IMR-90 (cell line): Measurements from ENCODE around the gene ROCK1. TPM values are rescaled to one million over a fixed set of nuclear protein-coding genes. Genes with fewer than 3 reads are reported as not detected.

ENCODE experiments used
- ATAC-seq: fragments of 200-7000 bp; cut with Tn5 transposase; 2 replicates; pipeline ENCODE4 v1.9.1; 2020; ENCODE audit warnings: low read depth, mild to moderate bottlenecking, moderate library complexity
- BruUV-seq: library from RNA; stranded (reverse); fragments of 400-500 nt; replicated peaks from 2 replicates; lab custom pipeline; 2021; lab: Mats Ljungman, UMichigan
- CTCF ChIA-PET: fragments of 300-600 bp; formaldehyde crosslinking; extraction: SDS; loops from one replicate; lab custom pipeline; 2021; ENCODE audit warnings: antibody characterized with exemption; lab: Yijun Ruan, JAX
- POLR2A ChIA-PET: fragments of 300-600 bp; sonication (Branson Sonifier 250); formaldehyde crosslinking; loops from one replicate; lab custom pipeline; 2022; ENCODE audit warnings: antibody characterized with exemption; ENCODE audit not compliant: unreplicated experiment; lab: Charles Lee
- DNase-seq: peaks from one replicate; pipeline ENCODE4 v3.0.0; 2013
- H2AFZ ChIP-seq: replicated peaks from 2 replicates; pipeline ENCODE3; 2013; ENCODE audit warnings: low read length, mild to moderate bottlenecking; ENCODE audit not compliant: poor library complexity
- H2AK5ac ChIP-seq: 2 replicates; pipeline ENCODE4 v1.6.1; 2013; ENCODE audit warnings: low read depth, low read length, inconsistent platforms
- H2AK9ac ChIP-seq: replicated peaks from 2 replicates; pipeline ENCODE3; 2013; ENCODE audit warnings: mild to moderate bottlenecking, low read depth, low read length, moderate library complexity; ENCODE audit not compliant: poor library complexity
- H2BK120ac ChIP-seq: 2 replicates; pipeline ENCODE4 v1.6.1; 2013; ENCODE audit warnings: low read depth, low read length, inconsistent platforms
- H2BK15ac ChIP-seq: 3 replicates; pipeline ENCODE4 v1.6.1; 2013; ENCODE audit warnings: low read depth, low read length, inconsistent platforms
- H2BK20ac ChIP-seq: 2 replicates; pipeline ENCODE4 v1.6.1; 2013; ENCODE audit warnings: low read depth, mild to moderate bottlenecking, inconsistent platforms, low read length, moderate library complexity
- H2BK5ac ChIP-seq: 2 replicates; pipeline ENCODE4 v1.6.1; 2013; ENCODE audit warnings: mild to moderate bottlenecking, low read depth, low read length, inconsistent platforms; ENCODE audit not compliant: poor library complexity, severe bottlenecking
- H3K14ac ChIP-seq: replicated peaks from 2 replicates; pipeline ENCODE4 v1.6.1; 2013; ENCODE audit warnings: low read depth, low read length, inconsistent platforms
- H3K18ac ChIP-seq: 2 replicates; pipeline ENCODE4 v1.6.1; 2013; ENCODE audit warnings: low read depth, low read length, control low read depth
- H3K23ac ChIP-seq: 2 replicates; pipeline ENCODE4 v1.6.1; 2013; ENCODE audit warnings: low read depth, low read length, inconsistent platforms
- H3K27ac ChIP-seq: 2 replicates; pipeline ENCODE4 v1.5.1; 2013; ENCODE audit warnings: mild to moderate bottlenecking, control low read depth, low read length; ENCODE audit not compliant: insufficient read depth
- H3K27me3 ChIP-seq: 2 replicates; pipeline ENCODE4 v1.6.1; 2013; ENCODE audit warnings: low read length; ENCODE audit not compliant: control insufficient read depth, insufficient read depth
- H3K36me3 ChIP-seq: 2 replicates; pipeline ENCODE4 v1.6.1; 2013; ENCODE audit warnings: low read length, mixed read lengths; ENCODE audit not compliant: control insufficient read depth, insufficient read depth
- H3K4ac ChIP-seq: 2 replicates; pipeline ENCODE4 v1.6.1; 2013; ENCODE audit warnings: low read depth, low read length, inconsistent platforms
- H3K4me1 ChIP-seq: 2 replicates; pipeline ENCODE4 v1.6.1; 2013; ENCODE audit warnings: low read length, mixed read lengths; ENCODE audit not compliant: control insufficient read depth, insufficient read depth
- H3K4me2 ChIP-seq: 2 replicates; pipeline ENCODE4 v1.6.1; 2013; ENCODE audit warnings: low read depth, mild to moderate bottlenecking, control low read depth, low read length, moderate library complexity
- H3K4me3 ChIP-seq: 2 replicates; pipeline ENCODE4 v1.5.1; 2013; ENCODE audit warnings: low read depth, mild to moderate bottlenecking, control low read depth, low read length, moderate library complexity; ENCODE audit not compliant: insufficient read depth
- H3K56ac ChIP-seq: 2 replicates; pipeline ENCODE4 v1.6.1; 2013; ENCODE audit warnings: low read length, inconsistent platforms; ENCODE audit not compliant: insufficient read depth; ENCODE audit errors: extremely low read depth
- H3K79me1 ChIP-seq, 2 experiments: 2 replicates each; pipeline ENCODE4 v1.6.1; 2013; ENCODE audit warnings: low read length in 2 of 2, inconsistent platforms in 1 of 2, low read depth in 1 of 2
- H3K9ac ChIP-seq: 2 replicates; pipeline ENCODE4 v1.6.1; 2013; ENCODE audit warnings: low read depth, low read length, control low read depth
- H3K9me1 ChIP-seq: 2 replicates; pipeline ENCODE4 v1.6.1; 2013; ENCODE audit warnings: low read length, inconsistent platforms; ENCODE audit not compliant: insufficient read depth
- H3K9me3 ChIP-seq: 2 replicates; pipeline ENCODE4 v1.6.1; 2013; ENCODE audit warnings: low read length; ENCODE audit not compliant: control insufficient read depth, insufficient read depth
- H4K20me1 ChIP-seq: 2 replicates; pipeline ENCODE4 v1.6.1; 2013; ENCODE audit warnings: low read length, inconsistent platforms; ENCODE audit not compliant: insufficient read depth
- H4K5ac ChIP-seq: 2 replicates; pipeline ENCODE4 v1.6.1; 2013; ENCODE audit warnings: mild to moderate bottlenecking, low read depth, low read length, control low read depth
- H4K8ac ChIP-seq, 2 experiments: 2 replicates each; pipeline ENCODE4 v1.6.1; 2013; ENCODE audit warnings: low read depth in 2 of 2, low read length in 2 of 2, control low read depth in 1 of 2, inconsistent platforms in 1 of 2
- H4K91ac ChIP-seq: 2 replicates; pipeline ENCODE4 v1.6.1; 2013; ENCODE audit warnings: low read depth, low read length, inconsistent platforms; ENCODE audit not compliant: insufficient read depth
- BHLHE40 ChIP-seq: fragments of 150-350 bp; IDR thresholded peaks from 2 replicates; pipeline ENCODE4 v1.6.1; 2016; ENCODE audit warnings: mild to moderate bottlenecking, low read depth, low read length
- CEBPB ChIP-seq: IDR thresholded peaks from 2 replicates; pipeline ENCODE4 v1.6.1; 2012; ENCODE audit warnings: low read depth, low read length, improper control_type of control experiment
- CHD1 ChIP-seq: IDR thresholded peaks from 2 replicates; pipeline ENCODE4 v1.6.1; 2012; ENCODE audit warnings: low read depth, low read length, improper control_type of control experiment
- MAFK ChIP-seq: IDR thresholded peaks from 2 replicates; pipeline ENCODE4 v1.6.1; 2012; ENCODE audit warnings: low read depth, low read length, improper control_type of control experiment
- MAZ ChIP-seq: IDR thresholded peaks from 2 replicates; pipeline ENCODE4 v1.6.1; 2012; ENCODE audit warnings: low read depth, mild to moderate bottlenecking, low read length, improper control_type of control experiment, moderate library complexity, borderline replicate concordance
- MXI1 ChIP-seq: IDR thresholded peaks from 2 replicates; pipeline ENCODE4 v1.6.1; 2012; ENCODE audit warnings: low read depth, mild to moderate bottlenecking, low read length, moderate library complexity, borderline replicate concordance
- POLR2A ChIP-seq: IDR thresholded peaks from 2 replicates; pipeline ENCODE4 v1.6.1; 2012; ENCODE audit warnings: mild to moderate bottlenecking, low read depth, low read length
- RAD21 ChIP-seq: IDR thresholded peaks from 2 replicates; pipeline ENCODE4 v1.6.1; 2012; ENCODE audit warnings: low read length, improper control_type of control experiment
- RFX5 ChIP-seq: IDR thresholded peaks from 2 replicates; pipeline ENCODE4 v1.8.0; 2012; ENCODE audit warnings: low read depth, mild to moderate bottlenecking, low read length, moderate library complexity
- WGBS, 2 experiments: methylation state at CpG; one replicate each; pipeline versions ENCODE4 v1.1.5 to v1.1.7; 2013; ENCODE audit warnings: missing lambda C conversion rate in 2 of 2; ENCODE audit not compliant: insufficient read length in 1 of 2; ENCODE audit errors: extremely low coverage in 2 of 2; 5-methylcytosine and 5-hydroxymethylcytosine counted together
- dilution Hi-C: fragments of 300-500 bp; cut with HindIII; formaldehyde crosslinking; loops from one replicate; pipeline ENCODE4 v1.14.3; 2018; ENCODE audit warnings: low sequenced_read_pairs; ENCODE audit not compliant: unreplicated experiment
- in situ Hi-C: fragments of 300-500 bp; cut with MboI; formaldehyde crosslinking; loops from 3 replicates; pipeline ENCODE4 v1.14.3; 2019; ENCODE audit warnings: low sequenced_read_pairs, inconsistent platforms, mixed read lengths
- intact Hi-C: fragments of 100-400 bp; cut with micrococcal nuclease; formaldehyde crosslinking; loops from 2 replicates; pipeline ENCODE4 v1.10.0; 2022
- polyA plus RNA-seq, 3 experiments: library from polyadenylated mRNA; depleted of rRNA; stranded (reverse); fragments of >200 nt; gene quantifications; 2 replicates each; pipeline ENCODE4 v1.2.3, GENCODE V29; 2012; ENCODE audit warnings: low replicate concordance in 1 of 3
- total RNA-seq: library from RNA; depleted of rRNA; stranded (reverse); fragments of >200 nt; gene quantifications from 2 replicates; pipeline ENCODE4 v1.2.3, GENCODE V29; 2012
- TF ChIP-seq, protein P1 (sequence below): fragments of 150-350 bp; IDR thresholded peaks from 2 replicates; pipeline ENCODE4 v1.6.1; 2017; ENCODE audit warnings: mild to moderate bottlenecking, antibody characterized with exemption, low read length, low read depth
- TF ChIP-seq, protein P2 (sequence below): fragments of 150-350 bp; IDR thresholded peaks from 2 replicates; pipeline ENCODE4 v1.6.1; 2016; ENCODE audit warnings: low read depth, mild to moderate bottlenecking, low read length, moderate library complexity, borderline replicate concordance

The ROCK1 gene
- total and polyA plus RNA-seq, 2 of the 4 experiments (the other 2 are of a cell fraction), result 9.9 to 17.0 TPM

DNA sequence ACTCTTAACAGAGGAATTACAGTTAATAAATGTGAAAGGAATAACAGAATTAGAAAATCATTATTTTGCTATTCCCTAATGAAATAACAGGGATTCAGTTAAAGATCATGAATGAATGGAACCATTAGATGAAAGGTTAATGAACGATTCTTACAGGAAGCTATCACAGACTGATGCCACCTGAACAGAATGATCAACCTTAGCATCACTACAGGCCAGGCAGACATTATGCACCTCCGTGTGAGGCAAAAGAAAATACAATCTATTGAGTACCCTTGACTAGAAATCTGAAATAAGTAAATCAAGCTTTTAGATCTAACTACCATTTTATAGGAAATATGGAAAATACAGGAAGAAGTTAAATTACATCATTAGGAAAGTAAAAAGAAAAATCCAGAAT lies 10.4 kb downstream of the ROCK1 start:
- Histone ChIP-seq H3K14ac (no peak overlapping the region), H3K56ac (no peak overlapping the region), H3K36me3 (no peaks in the 10 kb centered on the region), H2BK120ac (no peak overlapping the region), H3K27ac (no peak overlapping the region), H2BK20ac (no peak overlapping the region), H3K79me1 (peaks cover 9 to 54% of the 10 kb centered on the region in 2 experiments; a peak in 3 of 4 replicates), H2BK15ac (no peak overlapping the region), H4K5ac (no peak overlapping the region), H4K91ac (no peak overlapping the region), H3K4me1 (peaks cover 4% of the 10 kb centered on the region; the same call in 1 of the 2 replicates), H4K20me1 (peaks cover 73% of the 10 kb centered on the region), H3K4ac (no peak overlapping the region), H3K9me3 (no peaks in the 10 kb centered on the region), H3K9me1 (peaks cover 9% of the 10 kb centered on the region), H2AK5ac (no peak overlapping the region), H2BK5ac (no peak overlapping the region), H3K27me3 (no peaks in the 10 kb centered on the region), H3K9ac (no peak overlapping the region), H3K18ac (no peak overlapping the region), H2AFZ (no peak overlapping the region), H4K8ac (no peak overlapping the region), H2AK9ac (no peak overlapping the region), H3K4me2 (no peak overlapping the region), H3K23ac (no peak overlapping the region), H3K4me3 (no peak overlapping the region)
- WGBS, 2 experiments, result no CpG with 5 or more reads among the region's 2 CpGs
- CTCF ChIA-PET, result interaction anchor here (0.6 kb wide), 1 partner anchor 79 kb away, joined by 3 read pairs; no protein-coding TSS in a partner anchor
- ATAC-seq, result no peak
- in situ Hi-C loops, result no loop called here
- no peak for TF ChIP-seq MAZ
- TF ChIP-seq, protein P1, sequence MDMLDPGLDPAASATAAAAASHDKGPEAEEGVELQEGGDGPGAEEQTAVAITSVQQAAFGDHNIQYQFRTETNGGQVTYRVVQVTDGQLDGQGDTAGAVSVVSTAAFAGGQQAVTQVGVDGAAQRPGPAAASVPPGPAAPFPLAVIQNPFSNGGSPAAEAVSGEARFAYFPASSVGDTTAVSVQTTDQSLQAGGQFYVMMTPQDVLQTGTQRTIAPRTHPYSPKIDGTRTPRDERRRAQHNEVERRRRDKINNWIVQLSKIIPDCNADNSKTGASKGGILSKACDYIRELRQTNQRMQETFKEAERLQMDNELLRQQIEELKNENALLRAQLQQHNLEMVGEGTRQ, result no peak
- no peak for TF ChIP-seq CEBPB
- no peak for TF ChIP-seq CHD1
- no peak for TF ChIP-seq MXI1
- no peak for TF ChIP-seq RAD21
- TF ChIP-seq, protein P2, sequence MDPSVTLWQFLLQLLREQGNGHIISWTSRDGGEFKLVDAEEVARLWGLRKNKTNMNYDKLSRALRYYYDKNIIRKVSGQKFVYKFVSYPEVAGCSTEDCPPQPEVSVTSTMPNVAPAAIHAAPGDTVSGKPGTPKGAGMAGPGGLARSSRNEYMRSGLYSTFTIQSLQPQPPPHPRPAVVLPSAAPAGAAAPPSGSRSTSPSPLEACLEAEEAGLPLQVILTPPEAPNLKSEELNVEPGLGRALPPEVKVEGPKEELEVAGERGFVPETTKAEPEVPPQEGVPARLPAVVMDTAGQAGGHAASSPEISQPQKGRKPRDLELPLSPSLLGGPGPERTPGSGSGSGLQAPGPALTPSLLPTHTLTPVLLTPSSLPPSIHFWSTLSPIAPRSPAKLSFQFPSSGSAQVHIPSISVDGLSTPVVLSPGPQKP, result no peak
- no peak for TF ChIP-seq MAFK
- no peak for TF ChIP-seq BHLHE40
- TF ChIP-seq POLR2A, result no peak
- TF ChIP-seq RFX5, result no peak
- no peak for DNase-seq
- POLR2A ChIA-PET, result no interaction called here
- dilution Hi-C loops, result no loop called here
- no TSS peak for BruUV-seq
- intact Hi-C loops, result no loop called here
